Thyroid gland (tissue), 4 donors: ENCODE results near the gene PTPRN2.

Experiments used
- POLR2A ChIP-seq, 2 donors: fragments of 450-650 bp; IDR thresholded peaks; one replicate each; pipeline ENCODE4 v1.6.1; 2017; ENCODE audit warnings: antibody characterized with exemption in 2 of 2, mild to moderate bottlenecking in 2 of 2, moderate library complexity in 1 of 2
- TF ChIP-seq, protein P1 (sequence below), 6 experiments: fragments of 200-600 bp in 3 of 6; fragments of 450-650 bp in 3 of 6; sonication (generic) in 3 of 6; IDR thresholded peaks; one replicate each; pipeline ENCODE4 v1.5.1; 2016 to 2019; ENCODE audit warnings: antibody characterized with exemption in 6 of 6, mild to moderate bottlenecking in 2 of 6, inconsistent platforms in 1 of 6, moderate library complexity in 1 of 6

DNA sequence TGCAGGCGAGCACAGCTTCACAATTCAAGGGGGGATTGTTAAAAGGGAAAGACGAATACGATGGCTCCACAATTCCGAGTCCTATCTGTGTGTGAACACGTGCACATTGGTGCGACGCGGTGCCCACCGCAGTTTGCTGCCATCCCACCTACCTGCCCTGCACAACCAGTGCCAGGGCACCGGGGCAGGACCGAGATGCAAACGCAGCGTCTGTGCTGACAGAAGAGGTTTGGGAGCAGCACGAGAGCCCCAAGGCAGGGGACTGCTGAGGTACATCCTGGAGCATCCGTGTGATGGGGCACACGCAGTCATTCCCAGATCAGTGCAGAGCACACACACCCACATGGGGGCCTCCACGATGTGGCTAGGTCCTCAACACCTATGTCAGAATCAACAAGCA lies 1029.6 kb downstream of the PTPRN2 start:
- TF ChIP-seq, protein P1, sequence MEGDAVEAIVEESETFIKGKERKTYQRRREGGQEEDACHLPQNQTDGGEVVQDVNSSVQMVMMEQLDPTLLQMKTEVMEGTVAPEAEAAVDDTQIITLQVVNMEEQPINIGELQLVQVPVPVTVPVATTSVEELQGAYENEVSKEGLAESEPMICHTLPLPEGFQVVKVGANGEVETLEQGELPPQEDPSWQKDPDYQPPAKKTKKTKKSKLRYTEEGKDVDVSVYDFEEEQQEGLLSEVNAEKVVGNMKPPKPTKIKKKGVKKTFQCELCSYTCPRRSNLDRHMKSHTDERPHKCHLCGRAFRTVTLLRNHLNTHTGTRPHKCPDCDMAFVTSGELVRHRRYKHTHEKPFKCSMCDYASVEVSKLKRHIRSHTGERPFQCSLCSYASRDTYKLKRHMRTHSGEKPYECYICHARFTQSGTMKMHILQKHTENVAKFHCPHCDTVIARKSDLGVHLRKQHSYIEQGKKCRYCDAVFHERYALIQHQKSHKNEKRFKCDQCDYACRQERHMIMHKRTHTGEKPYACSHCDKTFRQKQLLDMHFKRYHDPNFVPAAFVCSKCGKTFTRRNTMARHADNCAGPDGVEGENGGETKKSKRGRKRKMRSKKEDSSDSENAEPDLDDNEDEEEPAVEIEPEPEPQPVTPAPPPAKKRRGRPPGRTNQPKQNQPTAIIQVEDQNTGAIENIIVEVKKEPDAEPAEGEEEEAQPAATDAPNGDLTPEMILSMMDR (IDR thresholded peaks at IDR 0.05): no peak
- TF ChIP-seq POLR2A (IDR thresholded peaks at IDR 0.05): no peak
